MM.1S (cell line): Measurements from ENCODE around the gene ARHGEF2.

Source experiments
- DNase-seq: peaks from one replicate; pipeline ENCODE4 v3.0.0-alpha.2; 2015
- H2AFZ ChIP-seq: fragments of 300-600 bp; sonication (generic); 2 replicates; pipeline ENCODE4 v1.6.0; 2016; ENCODE audit warnings: antibody characterized with exemption, low read length
- H3F3A ChIP-seq: fragments of 300-600 bp; sonication (generic); 2 replicates; pipeline ENCODE4 v1.6.1; 2016; ENCODE audit warnings: mild to moderate bottlenecking, antibody characterized with exemption, low read length, moderate library complexity, mixed read lengths; ENCODE audit not compliant: insufficient read depth
- H3K27ac ChIP-seq: fragments of 300-600 bp; sonication (generic); 2 replicates; pipeline ENCODE4 v1.5.1; 2016; ENCODE audit warnings: mild to moderate bottlenecking, low read length
- H3K27me3 ChIP-seq: fragments of 300-600 bp; sonication (generic); replicated peaks from 2 replicates; pipeline ENCODE4 v1.6.0; 2016; ENCODE audit warnings: low read length; ENCODE audit not compliant: insufficient read depth
- H3K36me3 ChIP-seq: fragments of 300-600 bp; sonication (generic); replicated peaks from 2 replicates; pipeline ENCODE4 v1.6.1; 2016; ENCODE audit warnings: mild to moderate bottlenecking, low read length, mixed read lengths; ENCODE audit not compliant: insufficient read depth
- H3K4me1 ChIP-seq: fragments of 300-600 bp; sonication (generic); 2 replicates; pipeline ENCODE4 v1.6.1; 2016; ENCODE audit warnings: low read length, mixed read lengths
- H3K4me2 ChIP-seq: fragments of 300-600 bp; sonication (generic); 2 replicates; pipeline ENCODE4 v1.6.0; 2016; ENCODE audit warnings: low read depth, low read length
- H3K4me3 ChIP-seq: fragments of 300-600 bp; sonication (generic); 2 replicates; pipeline ENCODE4 v1.5.1; 2016; ENCODE audit warnings: low read length, mixed read lengths
- H3K79me2 ChIP-seq: fragments of 300-600 bp; sonication (generic); 2 replicates; pipeline ENCODE4 v1.6.1; 2016; ENCODE audit warnings: mixed run types, low read length, mixed read lengths
- H3K9ac ChIP-seq: fragments of 300-600 bp; sonication (generic); 2 replicates; pipeline ENCODE4 v1.6.1; 2016; ENCODE audit warnings: low read length, mixed read lengths
- H3K9me2 ChIP-seq: fragments of 300-600 bp; sonication (generic); replicated peaks from 2 replicates; pipeline ENCODE4 v1.6.1; 2016; ENCODE audit warnings: mild to moderate bottlenecking, low read length, mixed read lengths; ENCODE audit not compliant: insufficient read depth
- H3K9me3 ChIP-seq: fragments of 300-600 bp; sonication (generic); replicated peaks from 2 replicates; pipeline ENCODE4 v1.6.1; 2016; ENCODE audit warnings: mild to moderate bottlenecking, low read length, mixed read lengths; ENCODE audit not compliant: insufficient read depth
- H4K20me1 ChIP-seq: fragments of 300-600 bp; sonication (generic); 2 replicates; pipeline ENCODE4 v1.6.1; 2016; ENCODE audit warnings: mild to moderate bottlenecking, low read length, moderate library complexity, mixed read lengths; ENCODE audit not compliant: insufficient read depth
- CTCF ChIP-seq: fragments of 300-600 bp; sonication (generic); IDR thresholded peaks from 2 replicates; pipeline ENCODE4 v1.5.1; 2016; ENCODE audit warnings: antibody characterized with exemption, low read length, mixed read lengths
- EZH2 ChIP-seq: fragments of 300-600 bp; sonication (generic); optimal IDR thresholded peaks from 2 replicates; pipeline ENCODE3; 2017; ENCODE audit warnings: low read depth, mild to moderate bottlenecking, antibody characterized with exemption, low read length, mixed read lengths
- EZH2phosphoT487 ChIP-seq: fragments of 300-600 bp; sonication (generic); IDR thresholded peaks from 2 replicates; pipeline ENCODE4 v1.6.1; 2018; ENCODE audit warnings: antibody characterized with exemption, low read length

The ARHGEF2 gene

DNA sequence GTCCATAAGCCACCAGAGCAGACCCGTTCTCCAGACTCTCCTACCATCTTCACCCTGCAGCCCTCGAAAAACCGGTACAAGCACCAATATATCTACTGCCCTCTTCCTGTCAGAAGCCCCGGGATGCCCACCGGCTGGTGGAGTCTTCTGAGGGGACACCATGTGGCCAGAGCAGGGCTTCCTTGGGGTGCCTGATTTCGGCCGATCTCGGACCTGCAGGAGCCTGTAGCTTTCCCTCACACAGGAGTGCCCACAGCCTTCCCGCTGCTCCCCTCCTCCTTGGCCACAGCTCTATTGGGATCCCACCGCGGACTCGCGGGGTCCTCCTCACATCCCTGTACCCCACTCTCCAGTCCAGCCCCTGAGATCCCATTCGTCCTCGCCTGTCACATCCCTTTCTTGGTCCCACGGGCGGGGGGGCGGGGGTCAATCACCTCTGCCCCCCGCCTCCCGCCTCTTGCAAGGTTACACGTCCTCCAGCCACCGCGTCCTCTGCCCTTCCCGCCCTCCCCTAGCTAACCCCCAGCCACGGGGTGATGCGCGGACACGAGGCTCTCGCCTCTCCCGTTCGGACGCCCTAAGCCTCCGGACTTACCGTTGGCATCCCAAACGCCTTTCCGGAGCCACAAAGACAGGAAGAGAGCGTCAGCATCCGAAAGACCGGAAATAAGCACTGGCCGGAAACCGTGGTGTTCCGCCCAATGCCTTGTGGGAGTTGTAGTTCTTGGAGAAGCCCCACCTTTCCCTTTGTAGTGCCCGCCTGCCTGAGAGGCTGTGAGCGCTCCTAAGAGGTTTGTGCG is 42.1 kb upstream of the ARHGEF2 start, which contains the start of gene SSR2:
Gene SSR2 (minus strand): TSS at position 659 of the 800 bp plus-strand sequence. CDS start 784 bp downstream, outside the sequence.
- DNase-seq = peak; percentile 98
- H3K27me3 ChIP-seq = no peaks in the 10 kb centered on the region
- H3K4me2 ChIP-seq = peak within 1 kb of the TSS; percentile 78
- H4K20me1 ChIP-seq = no peaks in the 10 kb centered on the region
- H3K4me1 ChIP-seq = peaks cover 7% of the 10 kb centered on the region; the same call in 1 of the 2 replicates
- H3K79me2 ChIP-seq = peaks cover 50% of the 10 kb centered on the region
- peak within 1 kb of the TSS; percentile 76 for H2AFZ ChIP-seq
- peaks cover 11% of the 10 kb centered on the region; the same call in 1 of the 2 replicates for H3F3A ChIP-seq
- no peaks in the 10 kb centered on the region for H3K9me3 ChIP-seq
- peaks cover 8% of the 10 kb centered on the region; the same call in 1 of the 2 replicates for H3K36me3 ChIP-seq
- peak within 1 kb of the TSS; percentile 3; the same call in 1 of the 2 replicates for H3K27ac ChIP-seq
- peak within 1 kb of the TSS; percentile 80 for H3K4me3 ChIP-seq
- TF ChIP-seq EZH2phosphoT487 (no peak), EZH2 (no peak), CTCF (no peak; the same call in 1 of the 2 replicates)
- H3K9ac ChIP-seq = peak within 1 kb of the TSS; percentile 76
- no peaks in the 10 kb centered on the region for H3K9me2 ChIP-seq

DNA sequence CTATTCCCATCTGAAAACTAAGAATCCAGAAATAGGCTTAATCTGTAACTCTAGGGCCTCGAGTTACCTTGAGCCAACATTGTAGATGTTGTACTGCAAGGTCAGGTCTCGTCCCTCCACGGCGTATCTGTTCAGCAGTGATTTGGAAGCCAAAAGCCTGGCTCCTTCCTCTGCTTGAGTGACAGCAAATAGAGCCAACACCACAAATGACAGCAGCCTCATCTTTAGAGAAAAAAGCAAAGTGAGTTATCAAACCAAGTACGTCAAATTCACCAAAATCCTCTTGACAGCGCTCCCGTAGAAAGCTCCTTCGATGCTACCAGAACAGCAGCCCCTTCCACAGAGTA is 41.6 kb upstream of the ARHGEF2 start:
- Histone ChIP-seq H3K9me2 (no peaks in the 10 kb centered on the region), H3K36me3 (peaks cover 8% of the 10 kb centered on the region; the same call in 1 of the 2 replicates), H3K27me3 (no peaks in the 10 kb centered on the region), H4K20me1 (no peaks in the 10 kb centered on the region), H3K4me2 (peak overlapping the region; percentile 69), H3K9me3 (no peaks in the 10 kb centered on the region), H3K9ac (peak overlapping the region; percentile 76), H3K4me3 (peak overlapping the region; percentile 80), H3F3A (peaks cover 14% of the 10 kb centered on the region; the same call in 1 of the 2 replicates), H3K27ac (peak overlapping the region; percentile 3; the same call in 1 of the 2 replicates), H3K4me1 (peaks cover 9% of the 10 kb centered on the region), H2AFZ (no peak overlapping the region), H3K79me2 (peaks cover 53% of the 10 kb centered on the region)
- DNase-seq = no peak
- TF ChIP-seq CTCF (no peak), EZH2phosphoT487 (no peak), EZH2 (no peak)

- Histone ChIP-seq H3K4me3 (no peak overlapping the region), H4K20me1 (no peaks in the 10 kb centered on the region), H3K9ac (no peak overlapping the region), H3K9me2 (no peaks in the 10 kb centered on the region), H3K36me3 (peaks cover 17% of the 10 kb centered on the region), H3K4me1 (peaks cover 55% of the 10 kb centered on the region), H3K27me3 (no peaks in the 10 kb centered on the region), H3K27ac (peak overlapping the region; percentile 8; the same call in 1 of the 2 replicates), H3K4me2 (peak overlapping the region; percentile 18; the same call in 1 of the 2 replicates), H3K79me2 (peaks cover 70% of the 10 kb centered on the region), H3F3A (peaks cover 42% of the 10 kb centered on the region), H3K9me3 (no peaks in the 10 kb centered on the region), H2AFZ (no peak overlapping the region)
- DNase-seq = no peak
- TF ChIP-seq CTCF = no peak
- no peak for TF ChIP-seq EZH2
- TF ChIP-seq EZH2phosphoT487 = no peak
Measured at GRCh38 chr1:156014829-156015228, 36.5 kb upstream of the ARHGEF2 start.
